GM12878 (cell line): ENCODE data around the gene FRYL. TPM values are rescaled to one million over a fixed set of nuclear protein-coding genes. Genes with fewer than 3 reads are reported as not detected.

Experiments used
- ATAC-seq: fragments of 200-7000 bp; cut with Tn5 transposase; 3 replicates; pipeline ENCODE4 v1.9.1; 2020; ENCODE audit warnings: mild to moderate bottlenecking, moderate library complexity
- BruUV-seq: library from RNA; stranded (reverse); fragments of 400-500 nt; replicated peaks from 2 replicates; lab custom pipeline; 2021; lab: Mats Ljungman, UMichigan
- CTCF ChIA-PET: fragments of 300-600 bp; sonication (Branson Sonifier 250); formaldehyde crosslinking; extraction: SDS; loops from one replicate; lab custom pipeline; 2021; ENCODE audit warnings: inconsistent platforms; lab: Yijun Ruan, JAX
- POLR2A ChIA-PET: fragments of 350-600 bp; formaldehyde crosslinking; extraction: SDS; loops from one replicate; lab custom pipeline; 2021; ENCODE audit warnings: inconsistent platforms; lab: Charles Lee
- RAD21 ChIA-PET: fragments of 300-600 bp; sonication (Branson Sonifier 250); formaldehyde crosslinking; loops from one replicate; lab custom pipeline; 2023; ENCODE audit warnings: antibody characterized with exemption; ENCODE audit not compliant: unreplicated experiment; lab: Charles Lee
- SMC1A ChIA-PET: fragments of 300-600 bp; sonication (Branson Sonifier 250); formaldehyde crosslinking; loops from one replicate; lab custom pipeline; 2023; ENCODE audit not compliant: unreplicated experiment, uncharacterized antibody; lab: Charles Lee
- DNase-seq: peaks from one replicate; pipeline ENCODE4 v3.0.0-alpha.2; 2011; ENCODE audit warnings: low read depth, low spot score
- FAIRE-seq: peaks from 3 replicates; lab custom pipeline; 2011; peaks lifted over from hg19 to GRCh38; lab: Jason Lieb, UNC
- H2AFZ ChIP-seq: 2 replicates; pipeline ENCODE4 v1.6.0; 2011; ENCODE audit warnings: low read depth, low read length, control low read depth; ENCODE audit not compliant: control insufficient read depth
- H3K27ac ChIP-seq: 2 replicates; pipeline ENCODE4 v1.5.1; 2011; ENCODE audit warnings: control low read depth; ENCODE audit not compliant: control insufficient read depth, insufficient read depth
- H3K27me3 ChIP-seq, 2 experiments: replicated peaks in 1 of 2; 2 replicates each; pipeline versions ENCODE4 v1.6.0 to v1.6.1; 2011; ENCODE audit warnings: low read length in 1 of 2; ENCODE audit not compliant: control insufficient read depth in 2 of 2, insufficient read depth in 2 of 2
- H3K36me3 ChIP-seq, 2 experiments: 2 replicates each; pipeline ENCODE4 v1.5.1; 2011; ENCODE audit warnings: low read length in 1 of 2; ENCODE audit not compliant: control insufficient read depth in 2 of 2, insufficient read depth in 2 of 2
- H3K4me1 ChIP-seq: 2 replicates; pipeline ENCODE4 v1.6.1; 2011; ENCODE audit warnings: mild to moderate bottlenecking, low read length, moderate library complexity, mixed read lengths; ENCODE audit not compliant: control insufficient read depth, insufficient read depth
- H3K4me2 ChIP-seq: 2 replicates; pipeline ENCODE4 v1.6.0; 2011; ENCODE audit warnings: control low read depth; ENCODE audit not compliant: control insufficient read depth, insufficient read depth
- H3K4me3 ChIP-seq: fragments of 200-600 bp; sonication (generic); 2 replicates; pipeline ENCODE4 v1.5.1; 2016
- H3K79me2 ChIP-seq: 2 replicates; pipeline ENCODE4 v1.6.0; 2011; ENCODE audit warnings: low read length; ENCODE audit not compliant: control insufficient read depth, insufficient read depth
- H3K9ac ChIP-seq: 2 replicates; pipeline ENCODE4 v1.8.0; 2011; ENCODE audit warnings: low read length, control low read depth, mixed read lengths; ENCODE audit not compliant: control insufficient read depth, insufficient read depth
- H3K9me3 ChIP-seq: replicated peaks from 3 replicates; pipeline ENCODE4 v1.5.1; 2011; ENCODE audit warnings: mild to moderate bottlenecking, low read length; ENCODE audit not compliant: control insufficient read depth, insufficient read depth
- H4K20me1 ChIP-seq: 2 replicates; pipeline ENCODE4 v1.6.0; 2011; ENCODE audit not compliant: control insufficient read depth, insufficient read depth
- CHD1 ChIP-seq: IDR thresholded peaks from 2 replicates; pipeline ENCODE4 v1.6.1; 2012; ENCODE audit warnings: low read depth, low read length, improper control_type of control experiment
- CTCF ChIP-seq, 3 experiments: IDR thresholded peaks in 2 of 3; conservative IDR thresholded peaks in 1 of 3; 2 replicates each; pipeline ENCODE4 v1.5.1; 2011; ENCODE audit warnings: low read depth in 3 of 3, low read length in 3 of 3, mild to moderate bottlenecking in 3 of 3, control low read depth in 2 of 3, moderate library complexity in 2 of 3, inconsistent platforms in 1 of 3, mixed read lengths in 1 of 3; ENCODE audit not compliant: control insufficient read depth in 2 of 3, insufficient read depth in 1 of 3; ENCODE audit errors: extremely low read depth in 1 of 3
- EGR1 ChIP-seq, 2 experiments: IDR thresholded peaks; 1 replicate in 1 of 2; 2 replicates in 1 of 2; pipeline ENCODE4 v1.6.1; 2011 to 2012; ENCODE audit warnings: low read depth in 2 of 2, low read length in 2 of 2, borderline replicate concordance in 1 of 2, mild to moderate bottlenecking in 1 of 2, moderate library complexity in 1 of 2
- HDGF ChIP-seq: fragments of 450-650 bp; IDR thresholded peaks from 2 replicates; pipeline ENCODE4 v1.6.1; 2016; ENCODE audit warnings: antibody characterized with exemption
- MYB ChIP-seq: fragments of 150-350 bp; IDR thresholded peaks from 2 replicates; pipeline ENCODE4 v1.6.1; 2014; ENCODE audit warnings: mild to moderate bottlenecking, low read depth, low read length, borderline replicate concordance
- MYC ChIP-seq: IDR thresholded peaks from 2 replicates; pipeline ENCODE4 v1.6.1; 2011; ENCODE audit warnings: mild to moderate bottlenecking, low read length, moderate library complexity, inconsistent platforms; ENCODE audit not compliant: insufficient read depth, insufficient replicate concordance, insufficient read length, severe bottlenecking
- NBN ChIP-seq: fragments of 450-650 bp; IDR thresholded peaks from 2 replicates; pipeline ENCODE4 v1.6.1; 2016
- PAX8 ChIP-seq: fragments of 450-650 bp; IDR thresholded peaks from 2 replicates; pipeline ENCODE4 v1.6.1; 2017; ENCODE audit warnings: mild to moderate bottlenecking, moderate library complexity
- REST ChIP-seq: IDR thresholded peaks from 2 replicates; pipeline ENCODE4 v1.6.1; 2012; ENCODE audit warnings: mild to moderate bottlenecking, low read depth, low read length
- ZBTB33 ChIP-seq: fragments of 450-650 bp; IDR thresholded peaks from 2 replicates; pipeline ENCODE4 v1.6.1; 2017; ENCODE audit warnings: mild to moderate bottlenecking
- WGBS: methylation state at CpG from one replicate; pipeline ENCODE4 v1.1.6; 2016; ENCODE audit warnings: low lambda C conversion rate; ENCODE audit not compliant: insufficient replicate concordance, insufficient coverage; ENCODE audit errors: missing lambda C conversion rate; 5-methylcytosine and 5-hydroxymethylcytosine counted together
- in situ Hi-C: fragments of 300-500 bp; cut with MboI; formaldehyde crosslinking; loops from 9 replicates; pipeline ENCODE4 v1.14.3; 2018; ENCODE audit warnings: mixed read lengths
- intact Hi-C: fragments of 100-400 bp; cut with micrococcal nuclease; formaldehyde crosslinking; loops from one replicate; pipeline ENCODE4 v1.14.2; 2022; ENCODE audit not compliant: unreplicated experiment
- polyA plus RNA-seq, 11 experiments: library from polyadenylated mRNA; depleted of rRNA in 4 of 11; unstranded in 6 of 11; stranded (reverse) in 5 of 11; fragments of >200 nt; fragmentation: Nextera tagmentation in 4 of 11; fragmentation: Illumina TruSeq in 1 of 11; extraction: Ambion mirVana in 4 of 11; extraction: Trizol in 1 of 11; gene quantifications; 1 replicate in 1 of 11; 2 replicates in 10 of 11; pipeline versions ENCODE4 v1.2.1 to v1.2.3, GENCODE V29; 2011 to 2016; ENCODE audit warnings: inconsistent platforms in 2 of 11, missing spikeins in 2 of 11, low read depth in 1 of 11
- total RNA-seq, 4 experiments: library from RNA; depleted of rRNA in 3 of 4; stranded (reverse); fragments of >200 nt in 3 of 4; fragmentation: Illumina TruSeq in 1 of 4; extraction: Trizol in 1 of 4; gene quantifications; 2 replicates each; pipeline versions ENCODE4 v1.2.1 to v1.2.3, GENCODE V29; 2013 to 2021

The FRYL gene
- total and polyA plus RNA-seq, 10 of the 15 experiments (the other 5 are each of a cell fraction or from before 2014, with no cell fraction given) = 10.3 to 50.6 (median 28.7) TPM

GRCh38 chr4:48604041-48604440 is 176.0 kb downstream of the FRYL start (continued):
- TF ChIP-seq CHD1 = no peak

GRCh38 chr4:48603366-48604003 is 176.6 kb downstream of the FRYL start:
- in situ Hi-C loops = no loop called here
- no TSS peak for BruUV-seq
- WGBS = 83% methylated on average over 3 of the region's 3 CpGs
- RAD21 ChIA-PET = interaction anchor here (0.5 kb wide), 1 partner anchor 148 kb away, joined by 3 read pairs; no protein-coding TSS in a partner anchor
- no peaks in the 10 kb centered on the region for H3K4me1 ChIP-seq
- POLR2A ChIA-PET = no interaction called here
- intact Hi-C loops = no loop called here
- no peaks in the 10 kb centered on the region for H3K79me2 ChIP-seq
- CTCF ChIA-PET = interaction anchor here (0.8 kb wide), 1 partner anchor 359 kb away, joined by 3 read pairs; no protein-coding TSS in a partner anchor
- no peaks in the 10 kb centered on the region for H3K9me3 ChIP-seq
- no peaks in the 10 kb centered on the region for H3K27me3 ChIP-seq
- no peak for FAIRE-seq
- no peaks in the 10 kb centered on the region for H4K20me1 ChIP-seq
- H3K9ac ChIP-seq = no peak overlapping the region
- H3K27ac ChIP-seq = no peak overlapping the region
- ATAC-seq = no peak
- no peak for DNase-seq
- no peak overlapping the region for H3K4me2 ChIP-seq
- H2AFZ ChIP-seq = no peak overlapping the region
- H3K4me3 ChIP-seq = no peak overlapping the region
- SMC1A ChIA-PET = interaction anchor here (0.8 to 1.7 kb wide), 4 partner anchors 39 to 272 kb away, joined by 3 read pairs; no protein-coding TSS in a partner anchor
- no peaks in the 10 kb centered on the region for H3K36me3 ChIP-seq
- TF ChIP-seq CTCF (IDR thresholded peaks at IDR 0.05 in 2 of 3, conservative IDR thresholded peaks at IDR 0.05 in 1 of 3; ENCODE audit: control insufficient read depth in 2 of 3, extremely low read depth in 1 of 3, insufficient read depth in 1 of 3, low read depth in 3 of 3, low read length in 3 of 3) = no peak
- no peak for TF ChIP-seq MYB
- no peak for TF ChIP-seq REST
- no peak for TF ChIP-seq MYC
- no peak for TF ChIP-seq HDGF
- no peak for TF ChIP-seq EGR1 (IDR thresholded peaks at IDR 0.05; ENCODE audit: borderline replicate concordance in 1 of 2, low read depth in 2 of 2, low read length in 2 of 2)
- TF ChIP-seq PAX8 = no peak
- no peak for TF ChIP-seq ZBTB33
- no peak for TF ChIP-seq NBN
